ENCODE measurements around the gene SPSB3. TPM values are rescaled to one million over a fixed set of nuclear protein-coding genes. Genes with fewer than 3 reads are reported as not detected.
A peak's percentile ranks its signal among the peaks of the same experiment; 100 is the strongest.

Gene SPSB3
- total and polyA plus RNA-seq, 2 experiments from 2014 or later = 27.1 to 34.7 TPM

DNA sequence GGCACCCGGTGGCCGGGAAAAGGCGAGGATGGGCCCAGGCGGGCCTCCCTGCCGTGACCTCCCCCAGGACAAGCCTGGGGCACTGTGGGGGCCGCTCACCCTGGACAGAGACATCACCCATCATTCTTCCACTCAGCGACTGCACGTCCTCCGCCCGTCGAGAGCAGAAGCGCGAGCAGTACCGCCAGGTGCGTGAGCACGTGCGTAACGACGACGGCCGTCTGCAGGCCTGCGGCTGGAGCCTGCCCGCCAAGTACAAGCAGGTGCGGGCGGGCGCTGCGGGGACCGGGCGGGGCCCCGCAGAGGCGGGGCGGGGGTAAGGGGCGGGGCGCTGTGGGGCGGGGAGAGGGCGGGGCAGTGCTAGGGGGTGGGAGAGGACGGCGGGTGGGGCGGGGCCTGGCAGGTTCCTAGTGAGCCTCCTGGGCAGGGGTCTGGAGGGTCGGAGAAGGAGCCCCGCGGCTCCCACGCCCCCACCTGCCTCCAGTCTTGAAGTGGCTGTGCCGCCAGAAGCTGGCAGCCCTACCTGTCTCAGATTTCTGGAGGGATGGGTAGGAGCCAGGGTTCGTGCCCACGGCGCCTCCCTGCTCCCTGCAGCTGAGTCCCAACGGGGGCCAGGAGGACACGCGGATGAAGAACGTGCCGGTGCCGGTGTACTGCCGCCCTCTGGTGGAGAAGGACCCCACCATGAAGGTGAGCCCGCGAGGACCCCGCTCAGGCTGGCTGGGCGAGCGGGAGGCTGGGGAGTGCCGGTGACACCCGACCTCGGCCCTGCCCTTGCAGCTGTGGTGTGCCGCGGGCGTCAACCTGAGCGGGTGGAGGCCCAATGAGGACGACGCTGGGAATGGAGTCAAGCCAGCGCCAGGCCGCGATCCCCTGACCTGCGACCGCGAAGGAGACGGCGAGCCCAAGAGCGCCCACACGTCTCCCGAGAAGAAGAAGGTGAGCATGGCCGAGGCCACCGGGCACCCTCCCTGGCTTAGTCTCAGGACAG is 18.6 kb downstream of the SPSB3 start:
- Histone ChIP-seq H3F3A (replicated peaks; ENCODE audit: low read depth) (0 out of 2 replicates have a peak, but pooled peaks cover 3% of the 10 kb centered on the region), H3K36me3 (ENCODE audit: insufficient read depth) (no peaks in the 10 kb centered on the region), H2AFZ (no peak overlapping the region), H3K9me2 (ENCODE audit: insufficient read depth) (no peaks in the 10 kb centered on the region), H3K27me3 (ENCODE audit: insufficient read depth) (no peaks in the 10 kb centered on the region), H3K27ac (ENCODE audit: low read depth) (no peak overlapping the region), H3K4me3 (peak overlapping the region; percentile 53), H4K20me1 (replicated peaks; ENCODE audit: insufficient read depth) (no peaks in the 10 kb centered on the region), H3K4me1 (ENCODE audit: insufficient read depth) (no peaks in the 10 kb centered on the region; the same call in 1 of the 2 replicates), H3K4me2 (peak overlapping the region; percentile 78), H3K79me2 (replicated peaks; ENCODE audit: insufficient read depth) (no peaks in the 10 kb centered on the region)
- Mint-ChIP-seq H3K27me3 (ENCODE audit: insufficient read depth, low read depth, poor library complexity) (peaks cover 12% of the 10 kb centered on the region), H3K36me3 (ENCODE audit: low read depth) (peaks cover 12% of the 10 kb centered on the region), H3K4me3 (peak overlapping the region; percentile 49; the same call in 2 of the 3 replicates), H3K9me3 (no peaks in the 10 kb centered on the region), H3K27ac (no peak overlapping the region), H3K4me1 (no peaks in the 10 kb centered on the region)
- no peak for TF ChIP-seq EZH2phosphoT487 (IDR thresholded peaks at IDR 0.05; ENCODE audit: unreplicated experiment)
- TF ChIP-seq CREB1 (CRISPR knock-in tag; IDR thresholded peaks at IDR 0.05; ENCODE audit: low read depth) = 0 out of 2 replicates have a peak, but pooled peaks have one; percentile 40
- peak; percentile 45; the same call in 1 of the 2 replicates for TF ChIP-seq POLR2AphosphoS5 (IDR thresholded peaks at IDR 0.05; ENCODE audit: low read depth)
- no peak for TF ChIP-seq EZH2 (IDR thresholded peaks at IDR 0.05; ENCODE audit: low read depth, unreplicated experiment)
- TF ChIP-seq, protein P1, sequence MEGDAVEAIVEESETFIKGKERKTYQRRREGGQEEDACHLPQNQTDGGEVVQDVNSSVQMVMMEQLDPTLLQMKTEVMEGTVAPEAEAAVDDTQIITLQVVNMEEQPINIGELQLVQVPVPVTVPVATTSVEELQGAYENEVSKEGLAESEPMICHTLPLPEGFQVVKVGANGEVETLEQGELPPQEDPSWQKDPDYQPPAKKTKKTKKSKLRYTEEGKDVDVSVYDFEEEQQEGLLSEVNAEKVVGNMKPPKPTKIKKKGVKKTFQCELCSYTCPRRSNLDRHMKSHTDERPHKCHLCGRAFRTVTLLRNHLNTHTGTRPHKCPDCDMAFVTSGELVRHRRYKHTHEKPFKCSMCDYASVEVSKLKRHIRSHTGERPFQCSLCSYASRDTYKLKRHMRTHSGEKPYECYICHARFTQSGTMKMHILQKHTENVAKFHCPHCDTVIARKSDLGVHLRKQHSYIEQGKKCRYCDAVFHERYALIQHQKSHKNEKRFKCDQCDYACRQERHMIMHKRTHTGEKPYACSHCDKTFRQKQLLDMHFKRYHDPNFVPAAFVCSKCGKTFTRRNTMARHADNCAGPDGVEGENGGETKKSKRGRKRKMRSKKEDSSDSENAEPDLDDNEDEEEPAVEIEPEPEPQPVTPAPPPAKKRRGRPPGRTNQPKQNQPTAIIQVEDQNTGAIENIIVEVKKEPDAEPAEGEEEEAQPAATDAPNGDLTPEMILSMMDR (conservative IDR thresholded peaks at IDR 0.05; ENCODE audit: low read depth in 2 of 2) = peak; percentile 62 to 87
- TF ChIP-seq NANOG (IDR thresholded peaks at IDR 0.05; ENCODE audit: borderline replicate concordance) = no peak
- DNase-seq (ENCODE audit: low spot score) (peak; percentile 92), ATAC-seq (peak; percentile 84)

DNA sequence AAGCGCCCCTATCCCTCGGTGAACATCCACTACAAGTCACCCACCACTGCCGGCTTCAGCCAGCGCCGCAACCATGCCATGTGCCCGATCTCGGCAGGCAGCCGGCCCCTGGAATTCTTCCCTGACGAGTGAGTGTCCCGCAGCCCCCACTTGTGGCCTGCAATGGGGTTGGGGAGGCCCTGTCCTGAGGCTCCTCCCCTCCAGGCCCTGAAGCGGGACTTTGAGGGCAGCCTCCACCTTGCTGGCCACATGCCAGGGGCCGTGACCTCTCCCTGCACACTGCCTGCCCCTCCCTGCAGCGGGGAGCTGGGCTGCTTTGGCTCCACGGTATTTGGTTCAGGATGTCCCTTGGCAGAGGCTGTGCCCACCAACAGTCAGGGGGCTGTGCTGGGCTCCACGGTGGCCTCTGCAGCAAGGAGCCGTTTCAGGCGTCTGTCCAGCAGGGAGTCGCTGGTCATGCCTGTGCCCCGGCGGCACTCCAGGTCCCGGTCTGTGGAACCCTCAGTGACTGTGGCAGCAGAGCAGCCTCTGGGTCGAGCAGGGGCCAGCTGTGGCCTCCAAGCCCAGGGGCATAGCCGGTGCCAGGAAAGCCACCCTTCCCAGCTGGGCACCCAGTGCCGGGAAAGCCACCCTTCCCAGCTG is 19.4 kb downstream of the SPSB3 start:
- no peak overlapping the region for H3K27ac Mint-ChIP-seq
- H3K36me3 Mint-ChIP-seq (ENCODE audit: low read depth) = peaks cover 12% of the 10 kb centered on the region
- no peaks in the 10 kb centered on the region for H3K4me1 Mint-ChIP-seq
- H3K27ac ChIP-seq (ENCODE audit: low read depth) = no peak overlapping the region
- ATAC-seq (peak; percentile 4), DNase-seq (ENCODE audit: low spot score) (no peak)
- H3K4me2 ChIP-seq = no peak overlapping the region
- H3K9me3 Mint-ChIP-seq = no peaks in the 10 kb centered on the region
- no peaks in the 10 kb centered on the region for H3K9me2 ChIP-seq (ENCODE audit: insufficient read depth)
- no peak overlapping the region for H3K4me3 Mint-ChIP-seq
- H3K4me3 ChIP-seq = no peak overlapping the region
- H3K27me3 Mint-ChIP-seq (ENCODE audit: insufficient read depth, low read depth, poor library complexity) = peaks cover 11% of the 10 kb centered on the region
- no peaks in the 10 kb centered on the region for H3K36me3 ChIP-seq (ENCODE audit: insufficient read depth)
- H2AFZ ChIP-seq = no peak overlapping the region
- no peaks in the 10 kb centered on the region; the same call in 1 of the 2 replicates for H3K4me1 ChIP-seq (ENCODE audit: insufficient read depth)
- 0 out of 2 replicates have a peak, but pooled peaks cover 3% of the 10 kb centered on the region for H3F3A ChIP-seq (replicated peaks; ENCODE audit: low read depth)
- H3K27me3 ChIP-seq (ENCODE audit: insufficient read depth) = no peaks in the 10 kb centered on the region
- H4K20me1 ChIP-seq (replicated peaks; ENCODE audit: insufficient read depth) = no peaks in the 10 kb centered on the region
- TF ChIP-seq CREB1 (CRISPR knock-in tag; IDR thresholded peaks at IDR 0.05; ENCODE audit: low read depth) = no peak
- no peak for TF ChIP-seq EZH2 (IDR thresholded peaks at IDR 0.05; ENCODE audit: low read depth, unreplicated experiment)
- no peak for TF ChIP-seq ZNF331 (CRISPR knock-in tag; IDR thresholded peaks at IDR 0.05; ENCODE audit: low read depth)
- TF ChIP-seq, protein P2, sequence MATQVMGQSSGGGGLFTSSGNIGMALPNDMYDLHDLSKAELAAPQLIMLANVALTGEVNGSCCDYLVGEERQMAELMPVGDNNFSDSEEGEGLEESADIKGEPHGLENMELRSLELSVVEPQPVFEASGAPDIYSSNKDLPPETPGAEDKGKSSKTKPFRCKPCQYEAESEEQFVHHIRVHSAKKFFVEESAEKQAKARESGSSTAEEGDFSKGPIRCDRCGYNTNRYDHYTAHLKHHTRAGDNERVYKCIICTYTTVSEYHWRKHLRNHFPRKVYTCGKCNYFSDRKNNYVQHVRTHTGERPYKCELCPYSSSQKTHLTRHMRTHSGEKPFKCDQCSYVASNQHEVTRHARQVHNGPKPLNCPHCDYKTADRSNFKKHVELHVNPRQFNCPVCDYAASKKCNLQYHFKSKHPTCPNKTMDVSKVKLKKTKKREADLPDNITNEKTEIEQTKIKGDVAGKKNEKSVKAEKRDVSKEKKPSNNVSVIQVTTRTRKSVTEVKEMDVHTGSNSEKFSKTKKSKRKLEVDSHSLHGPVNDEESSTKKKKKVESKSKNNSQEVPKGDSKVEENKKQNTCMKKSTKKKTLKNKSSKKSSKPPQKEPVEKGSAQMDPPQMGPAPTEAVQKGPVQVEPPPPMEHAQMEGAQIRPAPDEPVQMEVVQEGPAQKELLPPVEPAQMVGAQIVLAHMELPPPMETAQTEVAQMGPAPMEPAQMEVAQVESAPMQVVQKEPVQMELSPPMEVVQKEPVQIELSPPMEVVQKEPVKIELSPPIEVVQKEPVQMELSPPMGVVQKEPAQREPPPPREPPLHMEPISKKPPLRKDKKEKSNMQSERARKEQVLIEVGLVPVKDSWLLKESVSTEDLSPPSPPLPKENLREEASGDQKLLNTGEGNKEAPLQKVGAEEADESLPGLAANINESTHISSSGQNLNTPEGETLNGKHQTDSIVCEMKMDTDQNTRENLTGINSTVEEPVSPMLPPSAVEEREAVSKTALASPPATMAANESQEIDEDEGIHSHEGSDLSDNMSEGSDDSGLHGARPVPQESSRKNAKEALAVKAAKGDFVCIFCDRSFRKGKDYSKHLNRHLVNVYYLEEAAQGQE (IDR thresholded peaks at IDR 0.05; ENCODE audit: unreplicated experiment) = no peak
- TF ChIP-seq, protein P3, sequence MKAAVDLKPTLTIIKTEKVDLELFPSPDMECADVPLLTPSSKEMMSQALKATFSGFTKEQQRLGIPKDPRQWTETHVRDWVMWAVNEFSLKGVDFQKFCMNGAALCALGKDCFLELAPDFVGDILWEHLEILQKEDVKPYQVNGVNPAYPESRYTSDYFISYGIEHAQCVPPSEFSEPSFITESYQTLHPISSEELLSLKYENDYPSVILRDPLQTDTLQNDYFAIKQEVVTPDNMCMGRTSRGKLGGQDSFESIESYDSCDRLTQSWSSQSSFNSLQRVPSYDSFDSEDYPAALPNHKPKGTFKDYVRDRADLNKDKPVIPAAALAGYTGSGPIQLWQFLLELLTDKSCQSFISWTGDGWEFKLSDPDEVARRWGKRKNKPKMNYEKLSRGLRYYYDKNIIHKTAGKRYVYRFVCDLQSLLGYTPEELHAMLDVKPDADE (IDR thresholded peaks at IDR 0.05) = no peak
- no peak for TF ChIP-seq STAT1 (IDR thresholded peaks at IDR 0.05; ENCODE audit: unreplicated experiment)
- TF ChIP-seq JUNB (IDR thresholded peaks at IDR 0.05; ENCODE audit: unreplicated experiment) = no peak
- no peaks in the 10 kb centered on the region for H3K79me2 ChIP-seq (replicated peaks; ENCODE audit: insufficient read depth)

Measured in GM23338 (cell line).